Coronary artery (tissue), 2 donors: ENCODE results near the gene CIC.

ENCODE experiments used
- DNase-seq: peaks from one replicate; pipeline ENCODE4 v3.0.0-alpha.2; 2017; ENCODE audit warnings: low spot score
- H3K27ac ChIP-seq, 2 donors: fragments of 200-600 bp; sonication (generic); one replicate each; pipeline ENCODE4 v1.5.1; 2016 to 2019
- H3K4me3 ChIP-seq: fragments of 200-600 bp; sonication (generic); 2 replicates; pipeline ENCODE4 v1.5.1; 2016; ENCODE audit warnings: mild to moderate bottlenecking, moderate library complexity
- TF ChIP-seq, protein P1 (sequence below): fragments of 200-600 bp; sonication (generic); IDR thresholded peaks from one replicate; pipeline ENCODE4 v1.5.1; 2019; ENCODE audit warnings: antibody characterized with exemption

The CIC gene

DNA sequence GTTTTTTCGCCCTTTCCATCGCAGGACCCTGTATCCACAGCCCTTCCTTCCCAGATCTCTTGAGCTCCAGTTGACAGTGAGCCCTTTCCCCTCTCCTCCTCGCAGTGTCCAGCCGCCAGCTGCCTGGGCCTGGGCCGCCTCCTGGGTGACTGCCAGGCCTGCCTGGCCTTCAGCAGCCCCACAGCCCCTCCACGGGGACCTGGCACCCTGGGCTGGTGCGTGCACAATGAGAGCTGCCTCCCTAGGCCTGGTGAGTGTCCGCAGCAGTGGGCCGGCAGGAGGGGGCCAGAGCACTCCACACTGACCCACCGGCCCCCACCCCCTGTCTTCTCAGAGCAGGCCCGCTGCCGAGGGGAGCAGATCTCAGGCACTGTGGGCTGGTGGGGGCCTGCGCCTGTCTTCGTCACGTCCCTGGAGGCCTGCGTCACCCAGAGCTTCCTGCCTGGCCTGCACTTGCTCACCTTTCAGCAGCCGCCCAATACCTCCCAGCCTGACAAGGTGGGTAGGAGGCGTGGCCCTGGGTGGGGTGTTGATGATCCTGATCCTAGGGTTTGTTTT, 75.4 kb downstream of the CIC start:
- H3K27ac ChIP-seq, result no peak overlapping the region
- H3K4me3 ChIP-seq, result no peak overlapping the region
- TF ChIP-seq, protein P1, sequence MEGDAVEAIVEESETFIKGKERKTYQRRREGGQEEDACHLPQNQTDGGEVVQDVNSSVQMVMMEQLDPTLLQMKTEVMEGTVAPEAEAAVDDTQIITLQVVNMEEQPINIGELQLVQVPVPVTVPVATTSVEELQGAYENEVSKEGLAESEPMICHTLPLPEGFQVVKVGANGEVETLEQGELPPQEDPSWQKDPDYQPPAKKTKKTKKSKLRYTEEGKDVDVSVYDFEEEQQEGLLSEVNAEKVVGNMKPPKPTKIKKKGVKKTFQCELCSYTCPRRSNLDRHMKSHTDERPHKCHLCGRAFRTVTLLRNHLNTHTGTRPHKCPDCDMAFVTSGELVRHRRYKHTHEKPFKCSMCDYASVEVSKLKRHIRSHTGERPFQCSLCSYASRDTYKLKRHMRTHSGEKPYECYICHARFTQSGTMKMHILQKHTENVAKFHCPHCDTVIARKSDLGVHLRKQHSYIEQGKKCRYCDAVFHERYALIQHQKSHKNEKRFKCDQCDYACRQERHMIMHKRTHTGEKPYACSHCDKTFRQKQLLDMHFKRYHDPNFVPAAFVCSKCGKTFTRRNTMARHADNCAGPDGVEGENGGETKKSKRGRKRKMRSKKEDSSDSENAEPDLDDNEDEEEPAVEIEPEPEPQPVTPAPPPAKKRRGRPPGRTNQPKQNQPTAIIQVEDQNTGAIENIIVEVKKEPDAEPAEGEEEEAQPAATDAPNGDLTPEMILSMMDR, result no peak
- no peak for DNase-seq
